ENCODE data around the gene MYMK.
A peak's percentile ranks its signal among the peaks of the same experiment; 100 is the strongest.

The MYMK gene

GRCh38 chr9:133483611-133484010 is 41.1 kb downstream of the MYMK start:
- no peak for DNase-seq (ENCODE audit: extremely low read depth, low read depth)
- TF ChIP-seq, protein P1, sequence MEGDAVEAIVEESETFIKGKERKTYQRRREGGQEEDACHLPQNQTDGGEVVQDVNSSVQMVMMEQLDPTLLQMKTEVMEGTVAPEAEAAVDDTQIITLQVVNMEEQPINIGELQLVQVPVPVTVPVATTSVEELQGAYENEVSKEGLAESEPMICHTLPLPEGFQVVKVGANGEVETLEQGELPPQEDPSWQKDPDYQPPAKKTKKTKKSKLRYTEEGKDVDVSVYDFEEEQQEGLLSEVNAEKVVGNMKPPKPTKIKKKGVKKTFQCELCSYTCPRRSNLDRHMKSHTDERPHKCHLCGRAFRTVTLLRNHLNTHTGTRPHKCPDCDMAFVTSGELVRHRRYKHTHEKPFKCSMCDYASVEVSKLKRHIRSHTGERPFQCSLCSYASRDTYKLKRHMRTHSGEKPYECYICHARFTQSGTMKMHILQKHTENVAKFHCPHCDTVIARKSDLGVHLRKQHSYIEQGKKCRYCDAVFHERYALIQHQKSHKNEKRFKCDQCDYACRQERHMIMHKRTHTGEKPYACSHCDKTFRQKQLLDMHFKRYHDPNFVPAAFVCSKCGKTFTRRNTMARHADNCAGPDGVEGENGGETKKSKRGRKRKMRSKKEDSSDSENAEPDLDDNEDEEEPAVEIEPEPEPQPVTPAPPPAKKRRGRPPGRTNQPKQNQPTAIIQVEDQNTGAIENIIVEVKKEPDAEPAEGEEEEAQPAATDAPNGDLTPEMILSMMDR (IDR thresholded peaks at IDR 0.05; ENCODE audit: low read depth, low read length, missing control alignments), result no peak
- H3K4me3 ChIP-seq (replicated peaks; ENCODE audit: low read depth, low read length), result no peak overlapping the region

DNA sequence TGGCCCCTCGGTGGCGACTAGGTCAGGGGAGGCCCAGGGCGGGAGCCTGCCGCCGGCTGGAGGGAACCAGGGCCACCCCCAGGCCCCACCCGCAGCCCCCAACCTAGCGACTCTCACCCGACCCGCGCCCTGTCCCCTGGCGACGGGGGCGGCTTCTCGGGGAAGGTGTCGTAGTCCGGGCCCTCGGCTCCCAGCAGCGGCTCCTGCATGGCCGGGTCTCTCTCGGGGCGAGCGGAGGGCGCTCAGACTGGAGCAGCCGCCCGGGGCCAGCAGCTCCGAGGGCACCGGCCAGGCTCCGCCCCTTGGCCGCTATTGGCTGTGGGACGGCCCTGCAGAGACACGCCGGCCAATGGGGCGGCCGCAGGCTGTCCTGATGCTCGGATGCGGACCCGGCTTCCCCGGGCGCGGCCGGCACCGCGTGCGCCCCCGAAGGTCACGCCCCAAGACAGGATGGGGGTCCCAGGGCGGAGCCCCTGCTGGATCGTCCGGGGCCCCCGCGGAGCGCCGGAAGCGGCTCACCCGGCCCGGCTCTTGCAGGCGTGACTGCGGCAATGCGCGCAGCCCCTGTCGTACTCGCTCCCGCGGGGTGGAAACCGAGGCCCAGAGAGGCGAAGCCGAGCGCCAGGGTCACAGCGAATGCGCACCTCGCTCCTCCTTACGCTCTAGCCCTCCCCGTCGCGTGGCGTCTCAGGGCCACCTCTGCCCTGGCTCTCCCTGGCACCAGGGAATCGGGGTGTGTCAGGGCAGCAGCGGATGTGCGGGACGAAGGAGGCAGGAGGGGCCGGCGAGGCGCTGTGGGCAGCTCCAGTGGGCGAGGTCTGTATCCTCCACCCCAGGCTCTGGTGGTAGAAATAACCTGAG is 45.7 kb downstream of the MYMK start, which contains the start of gene SLC2A6:
Gene SLC2A6, minus strand, starts transcription at position 249 of the 861 bp plus-strand sequence. Its CDS starts 40 bp downstream, at position 209.
- DNase-seq (ENCODE audit: extremely low read depth, low read depth), result peak; percentile 31
- H3K4me3 ChIP-seq (replicated peaks; ENCODE audit: low read depth, low read length), result peak within 1 kb of the TSS; percentile 58
- TF ChIP-seq, protein P1 (IDR thresholded peaks at IDR 0.05; ENCODE audit: low read depth, low read length, missing control alignments), result no peak

DNA sequence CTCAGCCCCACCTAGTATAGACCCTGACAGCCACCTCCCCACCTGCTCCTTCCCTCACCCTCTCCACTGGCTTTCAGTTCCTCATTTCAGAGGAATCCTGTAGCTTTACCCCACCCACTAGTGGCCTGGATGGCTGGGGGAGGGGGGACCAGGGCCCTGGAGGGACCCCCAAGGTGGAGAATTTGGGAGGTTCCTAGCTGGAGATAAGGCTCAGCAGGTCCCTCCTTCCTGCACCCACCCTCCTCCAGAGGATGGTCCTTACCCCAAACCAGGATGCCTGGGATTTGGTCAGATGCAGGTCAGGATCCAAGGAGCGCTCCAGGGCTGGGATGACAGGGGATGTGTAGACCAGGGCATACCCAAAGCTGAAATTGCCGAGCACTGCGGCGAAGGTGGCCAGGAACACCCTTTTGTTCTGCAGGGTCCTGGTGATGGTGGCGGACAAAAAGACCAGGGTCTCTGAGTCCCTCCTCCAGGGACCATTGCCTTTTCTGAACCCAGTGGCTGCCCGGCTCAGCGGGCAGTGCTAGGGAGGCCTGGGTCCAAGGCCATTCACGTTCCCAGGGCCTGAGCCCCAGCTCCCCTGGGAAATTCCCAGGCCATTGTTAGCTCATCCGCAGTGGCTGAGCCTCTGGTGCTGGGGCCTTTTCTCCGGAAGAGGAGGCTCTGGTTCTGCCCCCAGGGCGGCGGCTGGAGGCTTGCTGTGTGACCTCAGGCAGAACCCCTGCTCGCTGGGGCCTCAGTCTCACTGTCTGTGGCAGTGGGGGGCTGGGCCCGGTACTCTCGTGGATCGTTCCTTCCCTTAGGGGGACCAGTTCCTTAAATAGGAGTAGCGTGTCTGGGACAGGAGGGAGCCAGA is 46.5 kb downstream of the MYMK start:
- H3K4me3 ChIP-seq (replicated peaks; ENCODE audit: low read depth, low read length), result peak overlapping the region; percentile 58
- no peak for DNase-seq (ENCODE audit: extremely low read depth, low read depth)
- TF ChIP-seq, protein P1 (IDR thresholded peaks at IDR 0.05; ENCODE audit: low read depth, low read length, missing control alignments), result no peak

DNA sequence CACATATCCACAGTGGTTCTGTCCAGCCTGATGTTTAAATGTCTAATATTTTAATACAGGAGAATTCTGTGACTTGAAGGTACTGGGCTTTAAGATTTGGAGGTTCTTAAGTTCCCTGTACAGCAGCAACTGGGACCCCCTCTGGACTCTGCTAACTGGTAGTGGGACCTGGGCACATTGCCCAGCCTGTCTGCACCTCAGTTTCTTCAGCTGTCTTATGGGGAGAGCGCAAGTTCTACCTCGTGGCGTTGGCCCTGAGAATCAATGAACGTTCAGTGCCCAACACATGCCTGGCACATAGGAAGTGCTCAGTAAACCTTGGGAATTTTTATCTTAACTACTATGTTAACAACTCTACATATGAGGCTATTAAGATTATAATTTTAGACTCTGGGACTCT is 47.3 kb downstream of the MYMK start:
- TF ChIP-seq, protein P1 (IDR thresholded peaks at IDR 0.05; ENCODE audit: low read depth, low read length, missing control alignments), result no peak
- peak overlapping the region; percentile 58; the same call in 1 of the 2 replicates for H3K4me3 ChIP-seq (replicated peaks; ENCODE audit: low read depth, low read length)
- no peak for DNase-seq (ENCODE audit: extremely low read depth, low read depth)

DNA sequence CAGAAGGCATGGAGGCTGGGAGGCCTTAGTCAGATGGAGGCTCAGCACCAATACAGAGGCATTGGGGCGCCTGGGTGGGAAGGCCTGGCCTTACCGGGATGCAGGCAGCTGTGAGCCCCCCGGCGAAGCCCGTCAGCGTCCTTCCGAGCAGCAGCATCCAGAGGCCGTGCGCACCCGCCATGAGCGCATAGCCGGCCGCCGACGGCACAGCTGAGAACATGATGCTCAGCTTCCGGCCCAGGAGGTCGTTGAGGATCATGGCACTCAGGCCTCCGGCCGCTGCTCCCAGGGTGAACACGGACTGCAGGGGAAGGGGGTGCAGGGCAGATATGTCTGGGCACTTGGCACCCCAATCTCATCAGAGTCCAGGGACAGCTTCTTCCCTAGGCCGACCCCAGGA is 47.8 kb downstream of the MYMK start:
- no peak overlapping the region for H3K4me3 ChIP-seq (replicated peaks; ENCODE audit: low read depth, low read length)
- no peak for DNase-seq (ENCODE audit: extremely low read depth, low read depth)
- TF ChIP-seq, protein P1 (IDR thresholded peaks at IDR 0.05; ENCODE audit: low read depth, low read length, missing control alignments), result no peak

- H3K4me3 ChIP-seq (replicated peaks; ENCODE audit: low read depth, low read length), result no peak overlapping the region
- DNase-seq (ENCODE audit: extremely low read depth, low read depth), result no peak
- TF ChIP-seq, protein P1 (IDR thresholded peaks at IDR 0.05; ENCODE audit: low read depth, low read length, missing control alignments), result no peak
Measured at GRCh38 chr9:133476036-133476931, 48.5 kb downstream of the MYMK start.
